NCI-H2196 treated with DMSO at 0.1 percent for 48 hours (cell line): ENCODE results near the gene CDCA4.

Source experiments
- DNase-seq: peaks from one replicate; lab custom pipeline; 2025; ENCODE audit not compliant: unreplicated experiment; lab: John Stamatoyannopoulos, UW

Gene CDCA4

DNA sequence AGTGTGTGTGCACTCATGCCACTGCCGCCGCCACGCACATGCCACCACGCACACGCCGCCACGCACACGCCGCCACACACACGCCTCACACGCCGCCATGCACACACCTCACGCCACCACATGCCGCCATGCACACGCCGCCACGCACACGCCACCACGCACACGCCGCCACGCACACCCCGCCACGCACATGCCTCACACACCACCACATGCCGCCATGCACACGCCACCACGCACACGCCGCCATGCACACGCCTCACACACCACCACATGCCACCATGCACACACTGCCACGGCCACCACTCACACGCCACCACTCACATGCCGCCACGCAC lies 29.0 kb downstream of the CDCA4 start:
- DNase-seq: no peak

DNA sequence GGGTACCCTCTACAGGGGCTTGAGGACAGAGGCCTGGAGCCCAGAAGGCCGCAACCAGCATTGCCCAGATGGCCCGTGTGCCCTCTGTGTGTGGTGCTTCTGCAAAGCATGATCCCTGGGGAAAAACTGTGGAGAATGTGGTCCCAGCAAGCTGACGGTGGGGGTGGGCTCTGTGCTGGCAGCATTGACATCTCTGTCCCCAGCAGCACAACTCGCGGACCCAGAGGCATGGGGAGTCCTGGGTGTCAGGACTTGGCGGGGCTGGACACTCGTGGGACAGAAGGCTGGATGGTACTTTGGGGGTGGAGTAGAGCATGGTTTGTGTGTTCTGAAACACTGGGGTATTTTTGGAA lies 31.0 kb downstream of the CDCA4 start:
- DNase-seq: no peak

GRCh38 chr14:104989236-104989950 lies 31.5 kb downstream of the CDCA4 start:
- no peak for DNase-seq

- DNase-seq: no peak
These were observed 34.3 kb downstream of the CDCA4 start for GRCh38 chr14:104986487-104987164.

DNA sequence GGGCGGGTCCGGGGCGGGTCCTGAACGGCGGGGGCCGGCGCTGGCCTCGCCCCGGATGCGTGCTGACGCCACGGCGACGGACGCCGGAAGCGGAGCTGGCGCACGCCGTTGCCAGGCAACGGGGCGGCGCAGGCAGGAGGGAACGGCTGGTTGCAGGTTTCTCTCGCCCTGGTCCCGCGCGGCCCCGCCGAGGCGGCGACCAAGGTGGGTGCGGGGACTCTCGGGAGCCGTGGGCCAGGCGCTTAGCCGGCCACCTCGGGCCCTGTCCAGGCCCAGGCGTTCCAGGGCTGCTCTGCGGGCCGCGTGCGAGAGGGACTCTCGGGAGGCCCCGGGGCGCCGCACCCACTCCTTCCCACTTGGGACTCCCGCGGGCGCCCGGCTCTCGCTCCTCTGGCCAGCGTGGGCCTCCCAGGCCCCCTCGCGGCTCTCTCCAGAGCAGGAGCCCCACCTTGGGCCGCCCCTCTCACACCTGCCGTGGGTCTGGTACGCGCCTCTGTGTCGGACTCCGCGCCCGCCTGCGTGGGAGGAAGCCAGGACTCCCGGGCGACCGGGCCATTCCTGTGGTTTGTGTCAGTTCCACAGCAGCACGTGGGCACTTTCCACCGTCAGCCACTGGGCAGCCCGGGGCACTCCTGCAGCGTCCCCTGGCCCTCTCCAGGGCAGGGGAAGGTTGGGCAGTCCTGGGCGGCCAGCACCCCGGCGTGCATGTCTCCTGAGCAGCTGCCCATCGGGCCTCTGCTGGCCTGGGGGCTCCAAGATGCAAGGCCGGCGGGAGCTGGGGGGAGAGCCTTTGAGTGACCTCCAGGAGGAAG lies 35.0 kb downstream of the CDCA4 start, which contains the start of gene CLBA1:
Gene CLBA1 (plus strand): TSS at position 114 of the 812 bp plus-strand sequence. CDS start 644 bp downstream, at position 758.
- DNase-seq: peak; percentile 32

- no peak for DNase-seq
These were observed 36.6 kb downstream of the CDCA4 start for GRCh38 chr14:104984056-104984894.

DNA sequence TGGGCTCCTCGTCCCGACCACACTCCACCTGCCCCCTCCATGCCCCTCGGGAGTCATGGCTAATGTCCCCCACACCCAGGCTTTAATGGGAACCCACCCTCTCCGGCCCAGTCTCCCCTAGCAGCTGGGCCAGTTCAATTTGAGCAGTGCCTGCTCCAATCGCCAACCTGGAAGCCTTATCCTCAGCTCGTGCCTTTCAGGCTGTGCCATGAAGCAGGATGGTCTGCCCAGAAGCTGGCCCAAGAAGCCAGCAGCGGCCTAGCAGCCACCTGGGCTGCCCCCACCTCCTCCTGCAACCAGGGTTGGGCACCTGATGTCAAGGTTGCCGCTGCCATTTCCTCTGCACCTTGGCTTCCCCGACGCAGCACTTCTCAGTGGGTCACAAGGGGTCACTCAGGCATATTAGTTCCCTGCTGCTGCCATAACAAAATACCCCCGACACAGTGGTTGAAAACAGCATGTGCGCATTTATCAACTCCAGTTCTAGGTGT lies 37.6 kb downstream of the CDCA4 start:
- no peak for DNase-seq

DNA sequence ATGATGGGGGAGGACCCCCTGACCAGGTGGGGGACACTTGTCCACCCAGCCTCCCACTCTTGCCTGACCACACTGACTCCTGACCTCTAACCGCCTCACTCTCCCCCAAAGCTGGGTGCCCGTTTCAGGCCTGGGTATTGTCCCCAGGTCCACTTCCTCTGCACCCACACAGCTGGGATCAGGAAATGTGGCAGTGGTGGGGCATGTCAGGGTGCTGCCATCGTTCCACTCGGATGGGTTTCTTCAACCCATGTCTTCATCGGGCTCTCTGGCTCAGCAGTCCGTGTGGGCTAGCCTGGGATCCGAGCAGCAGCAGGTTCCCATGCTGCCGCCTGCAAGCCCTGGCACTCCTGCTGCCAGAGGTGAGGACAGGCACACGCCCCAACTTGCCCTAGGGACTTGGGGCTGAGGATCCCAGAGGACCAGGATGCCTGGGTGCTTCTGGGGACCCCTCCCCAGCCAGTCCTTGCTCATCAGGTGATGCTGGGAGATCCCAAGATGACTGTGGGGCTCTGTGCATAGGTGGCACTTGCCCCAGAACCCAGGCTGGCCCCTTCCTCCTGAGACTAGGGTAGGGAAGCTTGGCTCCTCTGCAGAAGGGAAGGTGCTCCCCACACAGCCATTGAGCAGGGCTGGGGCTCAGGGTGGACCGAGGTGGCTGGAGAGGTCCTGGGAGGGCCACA lies 38.2 kb downstream of the CDCA4 start:
- no peak for DNase-seq

GRCh38 chr14:104981699-104982541 lies 39.0 kb downstream of the CDCA4 start:
- no peak for DNase-seq

GRCh38 chr14:104980611-104981531 lies 40.0 kb downstream of the CDCA4 start:
- no peak for DNase-seq

DNA sequence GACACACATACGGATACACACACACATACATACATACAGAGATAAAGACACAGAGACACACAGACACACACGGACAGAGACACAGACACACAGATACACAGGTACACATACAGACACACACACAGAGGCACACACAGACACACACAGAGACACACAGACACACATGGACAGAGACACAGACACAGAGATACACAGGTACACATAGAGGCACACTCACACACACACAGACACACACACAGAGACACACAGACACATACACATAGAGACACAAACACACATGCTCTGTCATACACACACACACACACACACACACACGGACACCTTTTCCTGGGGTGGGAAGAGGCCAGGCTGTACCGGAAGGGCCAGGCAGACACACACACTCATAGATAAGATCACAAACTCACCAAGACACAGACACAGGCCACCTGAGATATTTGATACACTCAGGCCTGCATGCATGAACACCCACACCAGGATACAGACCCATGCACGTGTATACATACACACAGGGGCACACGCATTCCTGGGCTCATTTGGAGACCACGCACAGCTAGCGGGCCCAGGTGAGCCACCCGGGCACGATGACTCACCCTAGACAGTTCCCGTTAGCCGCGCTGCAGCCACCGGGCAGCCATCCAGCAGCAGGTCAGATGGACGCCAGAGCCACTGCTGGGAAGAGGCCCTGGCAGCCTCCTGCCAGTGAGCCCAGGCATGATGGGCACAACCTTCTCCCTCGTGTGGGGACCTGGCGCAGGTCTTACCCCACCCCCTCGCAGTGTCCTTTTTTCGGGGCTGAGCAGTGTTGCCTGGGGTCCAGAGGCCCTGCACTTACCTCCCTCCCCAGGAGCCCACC lies 40.9 kb downstream of the CDCA4 start:
- peak; percentile 44 for DNase-seq

DNA sequence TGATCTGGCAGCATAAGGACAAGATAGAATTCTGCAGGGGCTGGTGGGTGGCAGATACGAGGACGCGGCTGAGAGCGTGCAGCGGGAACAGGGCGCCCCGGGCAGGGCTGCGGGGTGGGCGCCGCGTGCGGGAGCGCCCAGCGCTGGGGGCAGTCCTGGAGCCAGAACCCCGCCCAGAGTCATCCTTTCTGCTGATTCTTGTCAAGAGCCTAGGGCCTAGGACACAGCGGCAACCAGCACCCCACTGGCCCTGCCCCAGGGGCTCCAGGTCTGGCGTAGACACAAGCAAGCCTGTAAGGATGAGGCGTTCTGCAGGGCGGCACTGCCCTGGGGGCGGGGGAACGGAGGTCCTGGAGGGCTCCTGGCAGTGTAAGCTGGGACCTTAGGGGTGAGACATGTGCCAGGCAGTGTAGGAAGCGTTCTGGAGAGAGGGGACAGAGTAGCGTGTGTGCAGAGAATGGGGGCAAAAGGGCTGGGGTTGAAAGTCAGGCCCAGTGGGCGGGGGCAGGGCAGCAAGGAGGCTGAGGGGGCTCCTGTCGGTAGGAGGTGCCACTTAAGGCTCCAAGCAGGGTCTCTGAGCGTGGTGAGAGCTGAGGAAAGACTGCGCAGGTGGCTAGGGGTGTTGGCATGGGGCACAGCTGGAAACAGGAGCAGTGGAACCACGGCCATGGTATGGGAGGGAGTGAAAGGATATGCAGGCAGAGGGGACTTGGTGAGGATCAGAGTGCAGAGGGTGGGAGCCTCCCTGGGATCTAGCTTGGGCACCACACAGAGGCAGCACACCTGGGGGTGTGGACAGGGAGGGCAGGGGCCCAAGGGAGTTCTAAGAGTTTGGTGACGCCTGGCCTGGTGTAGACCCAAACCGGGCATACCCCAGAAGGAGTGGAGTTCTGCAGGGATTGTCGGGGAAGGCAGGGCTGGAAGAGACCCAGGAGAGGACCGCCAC lies 41.9 kb downstream of the CDCA4 start:
- DNase-seq: no peak

DNA sequence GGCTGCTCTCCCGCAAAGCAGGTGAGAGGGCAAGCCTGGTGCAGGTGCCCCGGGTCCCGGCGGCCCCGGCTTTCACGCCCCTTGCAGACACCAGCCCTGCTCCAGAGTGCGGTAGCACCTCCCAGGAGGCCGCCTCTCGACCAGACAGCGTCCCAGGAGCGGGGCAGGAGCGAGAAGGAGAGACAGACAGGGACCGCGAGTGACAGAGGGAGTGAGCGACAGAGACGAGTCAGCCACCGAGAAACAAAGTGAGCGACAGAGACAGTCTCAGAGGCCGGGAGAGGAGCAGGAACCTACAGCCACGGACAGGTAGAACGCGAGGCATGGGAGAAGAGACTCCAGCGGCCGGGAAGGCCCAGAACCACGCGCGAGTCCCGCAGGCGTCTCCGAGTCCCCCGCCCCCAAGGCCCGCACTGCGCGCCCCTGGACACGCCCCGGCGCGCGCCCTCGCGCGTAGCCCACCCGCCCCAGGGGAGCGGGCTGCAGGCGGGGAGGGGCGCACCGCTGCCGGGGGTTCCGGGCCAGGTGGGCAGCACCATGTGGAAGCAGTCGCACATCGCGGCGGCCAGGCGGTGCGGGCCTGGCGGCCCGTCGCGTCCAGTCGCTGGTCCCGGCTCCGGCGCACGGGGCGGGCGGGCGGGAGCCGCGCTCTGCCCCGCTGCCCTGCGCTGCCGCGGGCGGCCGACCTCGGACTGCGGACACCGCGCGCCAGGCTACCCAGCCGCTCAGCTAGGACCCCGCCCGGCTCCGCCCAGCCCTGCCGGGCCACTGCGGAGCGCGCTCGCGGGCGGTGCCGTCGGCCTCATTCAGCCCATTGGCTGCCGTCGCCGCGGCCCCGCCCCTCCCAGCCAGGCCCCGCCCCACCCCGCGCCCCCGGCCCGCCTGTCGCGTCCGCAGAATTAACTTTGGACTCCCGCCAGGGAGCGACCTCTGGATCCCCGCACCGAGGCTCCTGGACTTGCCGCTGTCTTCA lies 42.9 kb downstream of the CDCA4 start, which contains the start of gene AHNAK2:
Gene AHNAK2 (minus strand): TSS at position 694 of the 973 bp plus-strand sequence. CDS start 137 bp downstream, at position 557.
- DNase-seq: peak; percentile 38

- DNase-seq: no peak
These were observed 43.7 kb downstream of the CDCA4 start for GRCh38 chr14:104977008-104977680.
